ENCODE results near the gene CPA3.

CPA3 gene

GRCh38 chr3:148937467-148938255 lies 72.6 kb downstream of the CPA3 start:
- no peak for TF ChIP-seq GABPA (IDR thresholded peaks at IDR 0.05; ENCODE audit: low read depth)
- TF ChIP-seq REST (IDR thresholded peaks at IDR 0.05; ENCODE audit: insufficient replicate concordance, low read depth), result no peak
- TF ChIP-seq SPI1 (IDR thresholded peaks at IDR 0.05; ENCODE audit: borderline replicate concordance, low read depth), result no peak
- no peak for TF ChIP-seq POLR2AphosphoS5 (IDR thresholded peaks at IDR 0.05; ENCODE audit: low read depth)
- TF ChIP-seq CTCF (IDR thresholded peaks at IDR 0.05; ENCODE audit: insufficient read depth, low read length), result no peak
- Histone ChIP-seq H3K27ac (replicated peaks) (no peak overlapping the region), H3K4me3 (replicated peaks; ENCODE audit: insufficient read depth, low read length) (no peak overlapping the region), H3K27me3 (ENCODE audit: insufficient read depth, poor library complexity, severe bottlenecking) (no peaks in the 10 kb centered on the region)
- DNase-seq (ENCODE audit: low read depth in 1 of 2, low spot score in 1 of 2), result no peak

GRCh38 chr3:148938306-148938705 lies 73.2 kb downstream of the CPA3 start:
- no peaks in the 10 kb centered on the region for H3K27me3 ChIP-seq (ENCODE audit: insufficient read depth, poor library complexity, severe bottlenecking)
- DNase-seq (ENCODE audit: low read depth in 1 of 2, low spot score in 1 of 2), result no peak
- no peak overlapping the region for H3K27ac ChIP-seq (replicated peaks)
- H3K4me3 ChIP-seq (replicated peaks; ENCODE audit: insufficient read depth, low read length), result no peak overlapping the region
- TF ChIP-seq SPI1 (IDR thresholded peaks at IDR 0.05; ENCODE audit: borderline replicate concordance, low read depth) (no peak), POLR2AphosphoS5 (IDR thresholded peaks at IDR 0.05; ENCODE audit: low read depth) (no peak), CTCF (IDR thresholded peaks at IDR 0.05; ENCODE audit: insufficient read depth, low read length) (no peak), GABPA (IDR thresholded peaks at IDR 0.05; ENCODE audit: low read depth) (no peak), REST (IDR thresholded peaks at IDR 0.05; ENCODE audit: insufficient replicate concordance, low read depth) (no peak)

GRCh38 chr3:148938936-148939335 lies 73.8 kb downstream of the CPA3 start:
- Histone ChIP-seq H3K27ac (replicated peaks) (no peak overlapping the region), H3K27me3 (ENCODE audit: insufficient read depth, poor library complexity, severe bottlenecking) (no peaks in the 10 kb centered on the region), H3K4me3 (replicated peaks; ENCODE audit: insufficient read depth, low read length) (no peak overlapping the region)
- TF ChIP-seq GABPA (IDR thresholded peaks at IDR 0.05; ENCODE audit: low read depth), result no peak
- TF ChIP-seq REST (IDR thresholded peaks at IDR 0.05; ENCODE audit: insufficient replicate concordance, low read depth), result no peak
- TF ChIP-seq SPI1 (IDR thresholded peaks at IDR 0.05; ENCODE audit: borderline replicate concordance, low read depth), result no peak
- no peak for TF ChIP-seq POLR2AphosphoS5 (IDR thresholded peaks at IDR 0.05; ENCODE audit: low read depth)
- TF ChIP-seq CTCF (IDR thresholded peaks at IDR 0.05; ENCODE audit: insufficient read depth, low read length), result no peak
- no peak for DNase-seq (ENCODE audit: low read depth in 1 of 2, low spot score in 1 of 2)

Data from HL-60 (cell line).